Fibroblast of lung (primary cell): ENCODE results near the gene TFRC. TPM values are rescaled to one million over a fixed set of nuclear protein-coding genes. Genes with fewer than 3 reads are reported as not detected.
A peak's percentile ranks its signal among the peaks of the same experiment; 100 is the strongest.

ENCODE experiments used
- DNase-seq, 2 donors: peaks; one replicate each; pipeline versions ENCODE4 v3.0.0 to v3.0.0-alpha.2; 2010; ENCODE audit warnings: low read depth in 2 of 2
- H2AFZ ChIP-seq: 2 replicates; pipeline ENCODE4 v1.5.1; 2012; ENCODE audit warnings: low read length, control low read depth, inconsistent platforms
- H3K27ac ChIP-seq: 2 replicates; pipeline ENCODE4 v1.5.1; 2011; ENCODE audit warnings: low read length, control low read depth; ENCODE audit not compliant: insufficient read depth
- H3K27me3 ChIP-seq: 2 replicates; pipeline ENCODE4 v1.5.1; 2011; ENCODE audit warnings: mild to moderate bottlenecking, low read length; ENCODE audit not compliant: control insufficient read depth, insufficient read depth
- H3K36me3 ChIP-seq: 2 replicates; pipeline ENCODE4 v1.5.1; 2011; ENCODE audit warnings: low read length; ENCODE audit not compliant: control insufficient read depth, insufficient read depth
- H3K4me1 ChIP-seq: 2 replicates; pipeline ENCODE4 v1.5.1; 2011; ENCODE audit warnings: low read length; ENCODE audit not compliant: control insufficient read depth, insufficient read depth; ENCODE audit errors: extremely low read depth
- H3K4me2 ChIP-seq: 2 replicates; pipeline ENCODE4 v1.5.1; 2011; ENCODE audit warnings: low read length, control low read depth; ENCODE audit not compliant: insufficient read depth; ENCODE audit errors: extremely low read depth
- H3K4me3 ChIP-seq, 4 experiments: fragments of 200-600 bp in 1 of 4; sonication (generic) in 1 of 4; replicated peaks in 1 of 4; 2 replicates each; pipeline ENCODE4 v1.5.1; 2011 to 2016; ENCODE audit warnings: low read length in 4 of 4, low read depth in 3 of 4, mild to moderate bottlenecking in 3 of 4, control low read depth in 2 of 4, inconsistent platforms in 1 of 4, mixed read lengths in 1 of 4; ENCODE audit not compliant: insufficient read depth in 1 of 4; ENCODE audit errors: control extremely low read depth in 1 of 4
- H3K79me2 ChIP-seq: 2 replicates; pipeline ENCODE4 v1.5.1; 2012; ENCODE audit warnings: mild to moderate bottlenecking, low read length, inconsistent platforms; ENCODE audit not compliant: control insufficient read depth, insufficient read depth
- H3K9ac ChIP-seq: 2 replicates; pipeline ENCODE4 v1.5.1; 2011; ENCODE audit warnings: mild to moderate bottlenecking, low read length, control low read depth; ENCODE audit not compliant: insufficient read depth
- H3K9me3 ChIP-seq: 2 replicates; pipeline ENCODE4 v1.5.1; 2012; ENCODE audit warnings: low read depth, low read length; ENCODE audit not compliant: control insufficient read depth, insufficient read depth
- H4K20me1 ChIP-seq: 2 replicates; pipeline ENCODE4 v1.5.1; 2011; ENCODE audit warnings: low read length; ENCODE audit not compliant: control insufficient read depth, insufficient read depth; ENCODE audit errors: extremely low read depth
- EZH2 ChIP-seq: IDR thresholded peaks from 2 replicates; pipeline ENCODE4 v1.5.1; 2012; ENCODE audit warnings: low read length, control low read depth, mild to moderate bottlenecking; ENCODE audit errors: missing control alignments
- polyA plus RNA-seq, 2 donors: library from polyadenylated mRNA; depleted of rRNA in 1 of 2; stranded (reverse) in 1 of 2; unstranded in 1 of 2; fragments of >200 nt; gene quantifications; 2 replicates each; pipeline ENCODE4 v1.2.1, GENCODE V29; 2011 to 2012; ENCODE audit warnings: missing spikeins in 1 of 2
- total RNA-seq: library from RNA; depleted of rRNA; stranded (reverse); fragments of >200 nt; gene quantifications from 2 replicates; pipeline ENCODE4 v1.2.1, GENCODE V29; 2014
- TF ChIP-seq, protein P1 (sequence below), 2 donors: IDR thresholded peaks in 1 of 2; conservative IDR thresholded peaks in 1 of 2; 1 replicate in 1 of 2; 2 replicates in 1 of 2; pipeline ENCODE4 v1.5.1; 2011 to 2012; ENCODE audit warnings: low read length in 2 of 2, control low read depth in 1 of 2, inconsistent platforms in 1 of 2, low read depth in 1 of 2, mild to moderate bottlenecking in 1 of 2

Gene TFRC
- total and polyA plus RNA-seq, 2 donors (not counting 1 experiment from before 2014, with no cell fraction given) = 118 to 169 TPM

DNA sequence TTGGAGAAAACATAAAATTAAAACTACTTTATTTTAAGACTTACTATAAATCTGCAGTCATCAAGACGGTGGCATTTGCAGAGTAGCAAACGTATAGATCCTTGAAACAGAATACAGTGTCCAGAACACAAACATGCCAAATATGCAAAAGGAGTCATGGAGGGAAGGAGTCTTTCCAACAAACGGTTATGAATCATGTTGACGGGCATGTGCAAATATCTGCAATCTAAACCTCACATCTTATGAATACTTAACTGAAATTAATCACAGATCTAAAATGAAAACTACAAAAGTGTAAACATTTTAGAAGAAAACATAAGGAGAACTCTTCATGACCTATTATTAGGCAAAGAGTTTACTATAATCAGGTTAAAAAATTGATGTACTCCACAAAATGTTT lies 69.4 kb downstream of the TFRC start:
- peak in 1 of 2 donors; percentile 61 for DNase-seq
- Histone ChIP-seq H3K4me2 (no peak overlapping the region), H3K9me3 (no peaks in the 10 kb centered on the region), H3K9ac (no peak overlapping the region), H3K4me1 (no peaks in the 10 kb centered on the region), H3K79me2 (no peaks in the 10 kb centered on the region), H3K4me3 (no peak overlapping the region), H3K27me3 (no peaks in the 10 kb centered on the region), H4K20me1 (no peaks in the 10 kb centered on the region), H2AFZ (no peak overlapping the region), H3K27ac (no peak overlapping the region), H3K36me3 (no peaks in the 10 kb centered on the region)
- TF ChIP-seq EZH2 = no peak

DNA sequence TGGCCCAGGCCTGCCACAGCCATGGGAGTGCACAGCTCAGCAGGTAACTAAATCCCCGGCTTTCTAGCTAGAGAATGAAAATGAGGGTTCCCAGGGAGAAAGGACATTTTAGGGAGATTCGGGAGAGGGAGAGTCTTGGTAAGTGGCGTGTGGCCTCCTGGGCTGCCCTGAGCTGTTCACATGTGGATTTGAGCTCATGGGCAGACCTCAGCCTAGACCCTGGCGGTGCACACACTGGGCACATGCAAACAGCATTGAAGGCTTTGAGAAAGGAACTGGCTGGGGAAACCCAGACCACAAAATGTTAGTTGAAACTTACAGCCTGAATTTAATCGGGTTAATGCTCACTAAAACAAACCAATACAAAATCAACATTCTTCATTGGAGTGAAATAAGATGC lies 72.4 kb downstream of the TFRC start:
- Histone ChIP-seq H2AFZ (no peak overlapping the region), H3K79me2 (no peaks in the 10 kb centered on the region), H3K27ac (no peak overlapping the region), H3K4me3 (no peak overlapping the region), H3K4me2 (no peak overlapping the region), H3K4me1 (no peaks in the 10 kb centered on the region), H4K20me1 (no peaks in the 10 kb centered on the region), H3K9ac (no peak overlapping the region), H3K36me3 (no peaks in the 10 kb centered on the region), H3K27me3 (no peaks in the 10 kb centered on the region), H3K9me3 (no peaks in the 10 kb centered on the region)
- no peak for DNase-seq
- TF ChIP-seq, protein P1, sequence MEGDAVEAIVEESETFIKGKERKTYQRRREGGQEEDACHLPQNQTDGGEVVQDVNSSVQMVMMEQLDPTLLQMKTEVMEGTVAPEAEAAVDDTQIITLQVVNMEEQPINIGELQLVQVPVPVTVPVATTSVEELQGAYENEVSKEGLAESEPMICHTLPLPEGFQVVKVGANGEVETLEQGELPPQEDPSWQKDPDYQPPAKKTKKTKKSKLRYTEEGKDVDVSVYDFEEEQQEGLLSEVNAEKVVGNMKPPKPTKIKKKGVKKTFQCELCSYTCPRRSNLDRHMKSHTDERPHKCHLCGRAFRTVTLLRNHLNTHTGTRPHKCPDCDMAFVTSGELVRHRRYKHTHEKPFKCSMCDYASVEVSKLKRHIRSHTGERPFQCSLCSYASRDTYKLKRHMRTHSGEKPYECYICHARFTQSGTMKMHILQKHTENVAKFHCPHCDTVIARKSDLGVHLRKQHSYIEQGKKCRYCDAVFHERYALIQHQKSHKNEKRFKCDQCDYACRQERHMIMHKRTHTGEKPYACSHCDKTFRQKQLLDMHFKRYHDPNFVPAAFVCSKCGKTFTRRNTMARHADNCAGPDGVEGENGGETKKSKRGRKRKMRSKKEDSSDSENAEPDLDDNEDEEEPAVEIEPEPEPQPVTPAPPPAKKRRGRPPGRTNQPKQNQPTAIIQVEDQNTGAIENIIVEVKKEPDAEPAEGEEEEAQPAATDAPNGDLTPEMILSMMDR (conservative IDR thresholded peaks at IDR 0.05 in 1 of 2, IDR thresholded peaks at IDR 0.05 in 1 of 2; ENCODE audit: low read depth in 1 of 2, low read length in 2 of 2) = no peak
- TF ChIP-seq EZH2 = no peak

DNA sequence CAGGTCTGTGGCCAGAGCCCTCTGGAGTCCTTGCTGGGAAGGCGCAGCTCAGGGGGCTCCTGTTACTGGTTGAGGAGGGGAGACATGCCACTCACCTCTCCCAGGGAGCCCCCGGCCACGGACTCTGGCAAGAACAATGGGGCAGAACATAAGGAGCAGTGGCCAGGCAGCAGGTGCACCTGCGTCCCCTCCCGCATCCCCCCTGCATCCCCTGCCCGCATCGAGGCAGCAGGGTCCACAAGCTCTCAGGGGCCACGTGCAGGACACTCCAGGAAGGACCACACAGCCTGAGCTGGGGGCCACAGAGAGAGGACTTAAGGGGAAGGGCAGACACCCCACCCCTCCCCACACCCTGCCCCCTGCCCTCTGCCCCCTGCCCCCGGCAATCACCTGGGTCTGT lies 73.0 kb downstream of the TFRC start:
- H3K9ac ChIP-seq = no peak overlapping the region
- no peak for TF ChIP-seq EZH2
- H4K20me1 ChIP-seq = no peaks in the 10 kb centered on the region
- H2AFZ ChIP-seq = no peak overlapping the region
- H3K4me2 ChIP-seq = no peak overlapping the region
- H3K27ac ChIP-seq = no peak overlapping the region
- no peaks in the 10 kb centered on the region for H3K36me3 ChIP-seq
- no peaks in the 10 kb centered on the region for H3K79me2 ChIP-seq
- no peaks in the 10 kb centered on the region for H3K4me1 ChIP-seq
- no peaks in the 10 kb centered on the region for H3K27me3 ChIP-seq
- DNase-seq = no peak
- no peaks in the 10 kb centered on the region for H3K9me3 ChIP-seq
- no peak overlapping the region for H3K4me3 ChIP-seq

GRCh38 chr3:196008387-196008786 lies 73.5 kb downstream of the TFRC start:
- Histone ChIP-seq H2AFZ (no peak overlapping the region), H3K27ac (no peak overlapping the region), H4K20me1 (no peaks in the 10 kb centered on the region), H3K4me1 (no peaks in the 10 kb centered on the region), H3K36me3 (no peaks in the 10 kb centered on the region), H3K9me3 (no peaks in the 10 kb centered on the region), H3K4me2 (no peak overlapping the region), H3K4me3 (no peak overlapping the region), H3K27me3 (peaks cover 1% of the 10 kb centered on the region), H3K9ac (no peak overlapping the region), H3K79me2 (no peaks in the 10 kb centered on the region)
- DNase-seq = no peak
- TF ChIP-seq, protein P1 (conservative IDR thresholded peaks at IDR 0.05 in 1 of 2, IDR thresholded peaks at IDR 0.05 in 1 of 2; ENCODE audit: low read depth in 1 of 2, low read length in 2 of 2) = no peak
- no peak for TF ChIP-seq EZH2
